G401 (cell line): ENCODE data around the gene MUC15. TPM values are rescaled to one million over a fixed set of nuclear protein-coding genes. Genes with fewer than 3 reads are reported as not detected.
"Not testable (repeated sequence)": the region's sequence is repeated elsewhere in the genome, so short reads cannot be mapped to it uniquely, and the experiment has no call there.

Source experiments
- DNase-seq: peaks from one replicate; pipeline ENCODE4 v3.0.0-alpha.2; 2015; ENCODE audit warnings: low spot score
- in situ Hi-C: cut with HindIII; loops from 2 replicates; pipeline ENCODE4 v1.10.0; 2016; ENCODE audit warnings: low sequenced_read_pairs, mixed read lengths
- total RNA-seq: library from RNA; depleted of rRNA; stranded (reverse); fragments of >200 nt; shearing (Covaris generic); gene quantifications from 2 replicates; pipeline ENCODE4 v1.2.3, GENCODE V29; 2014; rRNA removed

The MUC15 gene
- not detected in 2 replicates for total RNA-seq

GRCh38 chr11:26571861-26572654, at the start of gene MUC15:
Gene MUC15, minus strand, starts transcription at chr11:26572263. Its CDS starts 5,169 bp downstream, at chr11:26567094.
- in situ Hi-C loops = no loop called here
- no peak for DNase-seq

- in situ Hi-C loops = no loop called here
- no peak for DNase-seq
Measured at GRCh38 chr11:26621132-26621531, 49.1 kb upstream of the MUC15 start.

GRCh38 chr11:26620282-26621045, 48.4 kb upstream of the MUC15 start:
- in situ Hi-C loops = no loop called here
- no peak for DNase-seq

GRCh38 chr11:26618441-26618840, 46.4 kb upstream of the MUC15 start:
- in situ Hi-C loops = no loop called here
- DNase-seq = no peak

GRCh38 chr11:26613759-26614158, 41.7 kb upstream of the MUC15 start:
- in situ Hi-C loops = no loop called here
- no peak for DNase-seq

GRCh38 chr11:26608507-26609146, 36.6 kb upstream of the MUC15 start:
- DNase-seq = no peak
- in situ Hi-C loops = no loop called here

- no peak for DNase-seq
- in situ Hi-C loops = no loop called here
Measured at GRCh38 chr11:26607725-26608506, 35.9 kb upstream of the MUC15 start.

- no peak for DNase-seq
- in situ Hi-C loops = no loop called here
Measured at GRCh38 chr11:26599876-26600434, 27.9 kb upstream of the MUC15 start.

GRCh38 chr11:26599425-26599824, 27.4 kb upstream of the MUC15 start:
- in situ Hi-C loops = no loop called here
- DNase-seq = no peak

GRCh38 chr11:26597899-26598298, 25.8 kb upstream of the MUC15 start:
- no peak for DNase-seq
- in situ Hi-C loops = no loop called here

GRCh38 chr11:26597049-26597689, 25.1 kb upstream of the MUC15 start:
- in situ Hi-C loops, DNase-seq: not testable (repeated sequence)

- DNase-seq, in situ Hi-C loops: not testable (repeated sequence)
Measured at GRCh38 chr11:26595207-26595865, 23.3 kb upstream of the MUC15 start.

- in situ Hi-C loops = no loop called here
- DNase-seq = no peak
Measured at GRCh38 chr11:26593691-26594090, 21.6 kb upstream of the MUC15 start.

- in situ Hi-C loops = no loop called here
- no peak for DNase-seq
Measured at GRCh38 chr11:26587073-26587472, 15.0 kb upstream of the MUC15 start.

GRCh38 chr11:26584818-26585217, 12.8 kb upstream of the MUC15 start:
- no peak for DNase-seq
- in situ Hi-C loops = no loop called here

- DNase-seq = no peak
- in situ Hi-C loops = no loop called here
Measured at GRCh38 chr11:26583550-26583949, 11.5 kb upstream of the MUC15 start.

GRCh38 chr11:26580929-26581328, 8.9 kb upstream of the MUC15 start:
- in situ Hi-C loops = no loop called here
- DNase-seq = no peak

- in situ Hi-C loops = no loop called here
- no peak for DNase-seq
Measured at GRCh38 chr11:26579683-26580082, 7.6 kb upstream of the MUC15 start.
